Mesothelial cell of epicardium (in vitro differentiated cells): ENCODE measurements around the gene ASCL5. TPM values are rescaled to one million over a fixed set of nuclear protein-coding genes. Genes with fewer than 3 reads are reported as not detected.

Experiments
- DNase-seq, 2 experiments: peaks; one replicate each; pipeline ENCODE4 v3.0.0; 2021; ENCODE audit warnings: low spot score in 2 of 2; ENCODE audit not compliant: unreplicated experiment in 2 of 2
- H3K27ac Mint-ChIP-seq: 2 replicates; pipeline ENCODE4 v1.8.0; 2021; ENCODE audit warnings: mixed read lengths
- H3K27me3 Mint-ChIP-seq: 2 replicates; pipeline ENCODE4 v1.8.0; 2021; ENCODE audit warnings: low read depth, mixed read lengths
- H3K36me3 Mint-ChIP-seq: 2 replicates; pipeline ENCODE4 v1.8.0; 2021; ENCODE audit warnings: mixed read lengths
- H3K4me1 Mint-ChIP-seq: 2 replicates; pipeline ENCODE4 v1.8.0; 2021; ENCODE audit warnings: mixed read lengths
- H3K4me3 Mint-ChIP-seq: 2 replicates; pipeline ENCODE4 v1.8.0; 2021; ENCODE audit warnings: mild to moderate bottlenecking, moderate library complexity, mixed read lengths
- H3K9me3 Mint-ChIP-seq: 2 replicates; pipeline ENCODE4 v1.8.0; 2021; ENCODE audit warnings: mixed read lengths
- total RNA-seq: library from RNA; stranded (reverse); gene quantifications from 3 replicates; pipeline ENCODE4 v1.2.1, GENCODE V29; 2021
- TF ChIP-seq, protein P1 (sequence below): fragments of 200-600 bp; sonication (generic); IDR thresholded peaks from one replicate; pipeline ENCODE4 v1.5.0; 2021; ENCODE audit warnings: antibody characterized with exemption; ENCODE audit not compliant: unreplicated experiment

ASCL5 gene
- total RNA-seq, 1 donor from 2014 or later: not detected

DNA sequence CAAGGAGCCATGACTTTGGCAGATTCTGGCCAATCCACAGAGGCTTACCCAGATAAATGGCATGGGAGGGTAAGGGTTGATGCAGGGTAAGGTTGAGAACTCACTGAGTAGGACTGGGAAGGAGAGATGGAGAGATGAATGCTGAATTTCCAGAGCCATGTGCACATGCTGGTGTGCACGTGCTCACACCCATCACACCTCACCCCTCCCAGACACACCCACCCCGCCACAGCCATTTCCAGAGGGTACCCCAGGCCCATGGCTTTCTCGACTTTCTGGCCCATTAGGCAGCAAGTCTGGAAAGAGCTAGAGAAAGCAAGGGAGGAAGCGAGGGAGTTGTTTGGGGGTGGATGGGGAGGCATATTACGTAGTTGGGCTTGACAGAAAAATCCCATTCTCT is 16.4 kb downstream of the ASCL5 start:
- TF ChIP-seq, protein P1, sequence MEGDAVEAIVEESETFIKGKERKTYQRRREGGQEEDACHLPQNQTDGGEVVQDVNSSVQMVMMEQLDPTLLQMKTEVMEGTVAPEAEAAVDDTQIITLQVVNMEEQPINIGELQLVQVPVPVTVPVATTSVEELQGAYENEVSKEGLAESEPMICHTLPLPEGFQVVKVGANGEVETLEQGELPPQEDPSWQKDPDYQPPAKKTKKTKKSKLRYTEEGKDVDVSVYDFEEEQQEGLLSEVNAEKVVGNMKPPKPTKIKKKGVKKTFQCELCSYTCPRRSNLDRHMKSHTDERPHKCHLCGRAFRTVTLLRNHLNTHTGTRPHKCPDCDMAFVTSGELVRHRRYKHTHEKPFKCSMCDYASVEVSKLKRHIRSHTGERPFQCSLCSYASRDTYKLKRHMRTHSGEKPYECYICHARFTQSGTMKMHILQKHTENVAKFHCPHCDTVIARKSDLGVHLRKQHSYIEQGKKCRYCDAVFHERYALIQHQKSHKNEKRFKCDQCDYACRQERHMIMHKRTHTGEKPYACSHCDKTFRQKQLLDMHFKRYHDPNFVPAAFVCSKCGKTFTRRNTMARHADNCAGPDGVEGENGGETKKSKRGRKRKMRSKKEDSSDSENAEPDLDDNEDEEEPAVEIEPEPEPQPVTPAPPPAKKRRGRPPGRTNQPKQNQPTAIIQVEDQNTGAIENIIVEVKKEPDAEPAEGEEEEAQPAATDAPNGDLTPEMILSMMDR: no peak
- Mint-ChIP-seq H3K9me3 (no peaks in the 10 kb centered on the region), H3K36me3 (no peaks in the 10 kb centered on the region), H3K27me3 (peaks cover 15% of the 10 kb centered on the region), H3K4me3 (no peak overlapping the region), H3K4me1 (no peaks in the 10 kb centered on the region), H3K27ac (no peak overlapping the region)
- DNase-seq: no peak

DNA sequence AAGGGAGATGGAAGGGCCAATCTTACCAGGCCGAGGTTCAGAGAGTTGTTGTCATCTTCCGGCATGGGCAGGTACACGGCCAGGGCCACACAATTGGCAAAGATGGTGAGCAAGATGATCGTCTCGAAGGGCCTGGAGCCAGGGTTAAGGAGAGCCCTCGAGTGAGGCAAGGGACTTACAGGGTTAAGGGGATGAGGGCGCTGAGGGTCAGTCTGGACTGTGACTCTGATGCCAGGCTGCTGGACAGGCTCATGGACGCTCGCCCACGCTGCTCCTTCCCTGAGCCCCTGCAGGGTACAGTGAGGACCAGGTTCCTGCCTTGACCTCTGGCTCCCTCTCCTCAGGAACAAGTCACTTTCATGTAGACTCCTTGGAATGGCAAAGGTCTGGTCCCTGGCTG is 16.8 kb downstream of the ASCL5 start:
- TF ChIP-seq, protein P1: no peak
- no peak overlapping the region for H3K27ac Mint-ChIP-seq
- peaks cover 11% of the 10 kb centered on the region for H3K27me3 Mint-ChIP-seq
- H3K4me1 Mint-ChIP-seq: no peaks in the 10 kb centered on the region
- no peaks in the 10 kb centered on the region for H3K36me3 Mint-ChIP-seq
- no peak for DNase-seq
- H3K4me3 Mint-ChIP-seq: no peak overlapping the region
- no peaks in the 10 kb centered on the region for H3K9me3 Mint-ChIP-seq

DNA sequence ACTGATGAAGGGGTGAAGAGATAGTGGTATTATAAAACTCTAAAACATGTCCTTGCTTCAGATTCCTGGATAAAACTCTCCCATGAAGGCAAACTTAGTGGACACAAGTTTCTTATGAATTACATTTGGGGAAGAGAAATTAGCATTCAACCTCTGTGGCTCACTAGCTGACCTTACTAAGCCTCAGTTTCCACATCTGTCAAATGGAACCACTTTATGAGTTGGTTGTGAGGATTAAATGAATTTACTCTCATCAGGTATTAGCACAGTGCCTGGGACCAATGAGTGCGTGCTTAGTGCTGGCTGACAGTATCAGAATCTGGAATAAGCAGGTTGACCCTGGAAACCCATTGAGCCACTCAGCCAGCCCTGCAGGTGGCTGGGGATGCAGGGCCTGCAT is 17.3 kb downstream of the ASCL5 start:
- DNase-seq: no peak
- H3K4me1 Mint-ChIP-seq: no peaks in the 10 kb centered on the region
- TF ChIP-seq, protein P1: no peak
- no peaks in the 10 kb centered on the region for H3K36me3 Mint-ChIP-seq
- peaks cover 8% of the 10 kb centered on the region for H3K27me3 Mint-ChIP-seq
- H3K27ac Mint-ChIP-seq: no peak overlapping the region
- no peak overlapping the region for H3K4me3 Mint-ChIP-seq
- H3K9me3 Mint-ChIP-seq: no peaks in the 10 kb centered on the region

DNA sequence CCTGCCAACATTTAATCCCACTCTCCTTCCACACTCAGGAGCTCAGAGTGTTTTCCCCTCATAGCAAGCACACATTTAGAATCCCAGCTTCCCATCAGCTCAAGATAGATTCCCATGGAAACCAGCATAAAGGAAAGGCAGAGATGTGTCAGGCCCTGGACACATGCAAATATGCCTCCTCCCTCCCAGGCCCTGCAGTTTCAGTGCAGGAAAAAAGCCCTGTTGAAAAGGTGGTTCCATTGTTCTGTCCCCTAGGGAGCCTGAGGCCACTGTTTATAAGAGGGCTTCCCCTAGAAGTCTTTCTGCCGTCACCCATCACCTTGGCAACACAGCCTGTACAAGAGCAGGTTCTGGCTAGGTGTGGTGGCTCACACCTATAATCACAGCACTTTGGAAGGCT is 18.4 kb downstream of the ASCL5 start:
- H3K4me1 Mint-ChIP-seq: no peaks in the 10 kb centered on the region
- no peak for DNase-seq
- no peaks in the 10 kb centered on the region for H3K36me3 Mint-ChIP-seq
- TF ChIP-seq, protein P1: no peak
- no peaks in the 10 kb centered on the region for H3K9me3 Mint-ChIP-seq
- H3K4me3 Mint-ChIP-seq: no peak overlapping the region
- H3K27ac Mint-ChIP-seq: no peak overlapping the region
- H3K27me3 Mint-ChIP-seq: peaks cover 3% of the 10 kb centered on the region

DNA sequence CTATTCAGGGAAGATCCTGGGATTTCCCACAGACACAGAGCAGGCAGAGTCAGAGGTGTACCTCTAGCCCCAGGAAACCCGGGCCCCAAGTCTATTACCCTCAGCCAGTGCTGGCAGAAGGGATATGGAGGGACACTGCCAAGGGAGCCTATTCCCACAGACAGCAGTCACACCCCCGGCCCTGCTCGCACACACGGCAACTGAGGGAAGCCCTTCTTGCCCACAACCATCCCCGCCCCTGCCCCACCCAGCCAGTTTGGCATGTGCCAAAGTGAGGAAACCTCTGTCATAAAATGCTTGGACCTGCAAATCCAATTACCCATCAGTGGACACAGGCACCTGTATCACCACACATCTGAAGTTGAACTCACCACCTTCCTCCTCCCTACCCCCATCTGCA is 21.3 kb downstream of the ASCL5 start:
- no peak overlapping the region for H3K27ac Mint-ChIP-seq
- TF ChIP-seq, protein P1: no peak
- DNase-seq: no peak
- H3K4me1 Mint-ChIP-seq: no peaks in the 10 kb centered on the region
- H3K9me3 Mint-ChIP-seq: no peaks in the 10 kb centered on the region
- H3K27me3 Mint-ChIP-seq: no peaks in the 10 kb centered on the region
- H3K36me3 Mint-ChIP-seq: no peaks in the 10 kb centered on the region
- no peak overlapping the region for H3K4me3 Mint-ChIP-seq

DNA sequence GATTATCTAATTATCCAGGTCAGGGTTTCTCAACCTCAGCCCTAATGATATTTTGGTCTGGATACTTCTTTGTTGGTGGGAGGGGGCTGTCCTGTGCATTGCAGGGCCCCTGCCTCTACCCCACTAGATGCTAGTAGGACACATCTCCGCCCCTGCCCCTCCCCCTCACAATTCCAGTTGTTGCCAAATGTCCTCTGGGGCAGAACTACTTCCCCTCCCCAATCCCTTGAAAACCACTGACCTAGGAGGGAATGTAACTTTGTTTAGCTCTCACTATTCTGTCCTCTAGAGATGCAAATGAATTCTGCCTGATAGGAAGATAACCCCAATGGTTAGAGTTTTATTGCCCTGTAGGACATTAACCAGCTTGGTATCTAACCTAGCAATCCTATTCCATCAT is 22.8 kb downstream of the ASCL5 start:
- Mint-ChIP-seq H3K27me3 (no peaks in the 10 kb centered on the region), H3K27ac (no peak overlapping the region), H3K9me3 (no peaks in the 10 kb centered on the region), H3K36me3 (no peaks in the 10 kb centered on the region), H3K4me1 (no peaks in the 10 kb centered on the region), H3K4me3 (no peak overlapping the region)
- TF ChIP-seq, protein P1: no peak
- no peak for DNase-seq
